ENCODE results near the gene LRRC10B.
"Not testable (repeated sequence)": the region's sequence is repeated elsewhere in the genome, so short reads cannot be mapped to it uniquely, and the experiment has no call there.

LRRC10B gene

DNA sequence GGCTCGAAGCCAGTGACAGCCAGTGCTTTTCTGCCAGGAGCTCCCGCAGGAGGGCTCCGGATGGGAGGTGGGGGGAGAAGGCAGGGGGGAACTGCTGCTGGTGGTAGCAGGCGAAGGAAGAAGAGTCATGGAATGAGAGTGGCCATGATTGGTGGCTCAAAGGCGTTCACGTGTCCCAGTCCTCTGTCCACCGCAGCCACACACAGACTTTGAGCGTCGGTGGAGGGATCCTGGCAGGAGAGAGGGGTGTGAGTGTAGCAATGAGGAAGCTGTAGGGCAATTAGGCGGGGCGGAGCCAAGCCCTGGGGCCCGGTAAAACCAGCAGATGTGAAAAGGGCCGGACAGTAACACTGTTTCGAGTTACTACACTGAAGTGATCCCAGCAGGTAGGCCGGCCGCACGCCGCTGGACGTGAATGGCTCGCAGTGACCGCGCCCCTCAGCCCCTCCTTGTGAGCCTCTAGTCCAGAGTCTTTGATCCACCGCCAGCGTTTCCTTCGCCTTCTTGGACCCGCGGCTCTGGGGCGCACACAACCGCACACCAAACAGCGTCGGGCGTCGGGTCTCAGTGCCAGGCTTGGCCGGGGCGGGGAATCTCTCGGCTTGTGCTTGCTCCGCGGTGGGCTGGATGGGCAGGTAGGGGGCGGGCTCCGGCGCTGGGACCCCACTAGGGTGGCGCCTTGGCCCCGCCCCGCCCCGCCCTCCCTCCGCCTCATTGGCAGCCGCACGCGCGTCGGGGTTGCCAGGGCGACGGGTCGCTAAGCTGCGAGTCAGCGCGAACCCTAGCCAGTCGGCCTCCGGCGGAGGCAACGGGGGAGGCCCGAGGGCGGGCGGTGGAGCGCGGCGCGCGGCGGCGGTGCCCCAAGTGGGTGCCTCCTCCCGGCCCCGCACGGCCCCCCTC, at the start of gene LRRC10B:
TSS of gene LRRC10B (plus strand) at position 788 of the 900 bp plus-strand sequence. CDS start 250 bp downstream, outside the sequence.
- DNase-seq (ENCODE audit: extremely low read depth in 1 of 2, low read depth in 1 of 2), result peak in 1 of 2 donors; percentile 25

DNA sequence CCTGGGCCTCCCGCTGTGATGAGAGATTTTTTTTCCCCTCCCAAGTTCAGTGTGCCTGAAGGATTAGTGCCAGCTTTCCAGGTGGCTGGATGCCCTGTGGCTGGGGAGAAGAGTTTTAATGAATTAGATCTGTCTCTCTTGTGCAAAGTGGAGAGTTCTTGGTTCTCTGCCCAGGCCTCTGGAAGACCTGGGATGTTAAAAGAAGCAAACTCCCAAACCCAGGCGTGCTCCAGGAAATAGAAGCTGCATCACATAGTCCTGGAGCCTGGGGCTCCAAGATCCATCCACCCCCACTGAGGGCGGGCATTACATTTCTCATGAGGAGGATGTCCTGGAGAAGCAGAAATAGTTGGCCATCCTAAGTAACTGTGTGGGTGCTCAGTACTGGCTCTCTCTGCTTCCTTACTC, 48.1 kb upstream of the LRRC10B start:
- no peak for DNase-seq (ENCODE audit: extremely low read depth in 1 of 2, low read depth in 1 of 2)

DNA sequence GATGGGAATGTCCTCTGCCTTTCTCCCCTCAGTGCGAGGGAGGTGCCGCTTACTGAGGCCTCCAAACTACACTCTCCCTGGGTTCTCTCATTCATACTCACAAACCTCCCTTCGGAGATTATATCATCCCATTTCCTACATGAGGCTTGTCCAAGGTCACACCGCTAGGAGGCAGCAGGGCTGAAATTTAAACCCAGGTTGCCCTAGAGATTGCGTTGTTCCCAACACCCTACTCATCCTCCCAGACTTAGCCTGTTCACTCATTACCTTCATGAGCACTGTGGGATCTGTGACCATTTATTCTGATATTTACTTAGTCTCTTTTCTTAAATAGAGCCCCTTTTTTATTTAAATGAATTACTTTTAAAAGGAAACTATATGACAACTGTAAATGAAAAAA, 47.6 kb upstream of the LRRC10B start:
- no peak for DNase-seq (ENCODE audit: extremely low read depth in 1 of 2, low read depth in 1 of 2)

DNA sequence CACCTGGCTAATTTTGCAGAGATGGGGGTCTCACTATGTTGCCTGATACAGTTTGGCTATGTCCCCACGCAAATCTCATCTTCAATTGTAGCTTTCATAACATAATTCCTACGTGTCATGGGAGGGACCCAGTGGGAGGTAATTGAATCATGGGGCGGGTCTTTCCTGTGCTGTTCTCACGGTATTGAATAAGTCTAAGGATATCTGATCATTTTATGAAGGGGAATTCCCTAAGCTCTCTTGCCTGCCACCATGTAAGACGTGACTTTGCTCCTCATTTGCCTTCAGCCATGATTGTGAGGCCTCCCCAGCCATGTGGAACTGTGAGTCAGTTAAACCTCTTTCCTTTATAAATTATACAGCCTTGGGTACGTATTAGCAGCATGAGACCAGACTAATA, 40.9 kb upstream of the LRRC10B start:
- not testable (repeated sequence) for DNase-seq (ENCODE audit: extremely low read depth in 1 of 2, low read depth in 1 of 2)

DNA sequence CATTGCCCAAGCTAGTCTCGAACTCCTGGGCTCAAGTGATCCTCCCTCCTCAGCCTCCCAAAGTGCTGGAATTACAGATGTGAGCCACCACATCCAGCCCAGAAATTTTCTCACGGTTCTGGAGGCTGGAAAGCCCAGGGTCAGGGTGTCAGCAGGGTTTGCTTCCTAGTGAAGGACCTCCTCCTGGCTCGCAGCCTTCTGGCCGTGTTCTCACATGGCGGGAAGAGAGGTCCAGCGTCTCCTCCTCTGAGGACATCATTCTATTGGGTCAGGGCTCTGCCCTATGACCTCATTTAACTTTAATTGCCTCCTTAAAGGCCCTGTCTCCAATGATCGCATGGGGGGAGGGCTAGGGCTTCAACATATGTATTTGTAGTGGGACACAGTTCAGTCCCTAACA, 40.5 kb upstream of the LRRC10B start:
- DNase-seq (ENCODE audit: extremely low read depth in 1 of 2, low read depth in 1 of 2), result no peak

DNA sequence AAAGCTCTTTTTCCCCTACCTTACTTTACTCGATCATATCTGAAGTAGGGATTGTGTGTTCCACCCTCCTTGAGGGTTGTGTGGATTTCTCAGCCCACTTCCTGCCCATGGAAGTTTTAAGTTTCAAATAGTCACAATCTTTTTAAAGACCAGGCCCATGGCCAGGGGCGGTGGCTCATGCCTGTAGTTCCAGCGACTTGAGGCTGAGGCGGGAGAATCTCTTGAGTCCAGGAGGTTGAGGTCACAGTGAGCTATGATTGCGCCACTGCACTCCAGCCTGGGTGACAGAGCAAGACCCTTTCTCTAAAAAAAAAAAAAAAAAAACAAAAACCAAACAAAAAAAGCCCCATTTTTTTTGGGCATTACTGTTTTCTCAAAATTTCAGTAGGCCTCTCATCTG, 36.3 kb upstream of the LRRC10B start:
- no peak for DNase-seq (ENCODE audit: extremely low read depth in 1 of 2, low read depth in 1 of 2)

DNA sequence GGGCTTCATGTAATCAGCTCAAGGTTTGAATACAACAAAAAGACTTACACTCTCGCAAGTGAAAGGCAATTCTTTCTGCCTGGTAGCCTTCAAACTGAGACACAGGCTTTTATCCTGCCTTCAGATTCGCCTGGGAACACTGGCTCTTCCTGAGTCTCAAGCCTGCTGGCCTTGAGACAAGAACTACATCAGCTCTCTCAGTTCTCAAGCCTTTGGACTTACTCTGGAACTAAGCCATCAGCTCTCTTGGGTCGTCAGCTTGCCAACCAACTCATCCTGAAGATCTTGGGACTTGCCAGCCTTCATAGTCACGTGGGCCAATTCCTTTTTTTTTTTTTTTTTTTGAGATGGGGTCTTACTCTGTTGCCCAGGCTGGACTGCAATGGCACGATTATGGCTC, 35.7 kb upstream of the LRRC10B start:
- no peak for DNase-seq (ENCODE audit: extremely low read depth in 1 of 2, low read depth in 1 of 2)

DNA sequence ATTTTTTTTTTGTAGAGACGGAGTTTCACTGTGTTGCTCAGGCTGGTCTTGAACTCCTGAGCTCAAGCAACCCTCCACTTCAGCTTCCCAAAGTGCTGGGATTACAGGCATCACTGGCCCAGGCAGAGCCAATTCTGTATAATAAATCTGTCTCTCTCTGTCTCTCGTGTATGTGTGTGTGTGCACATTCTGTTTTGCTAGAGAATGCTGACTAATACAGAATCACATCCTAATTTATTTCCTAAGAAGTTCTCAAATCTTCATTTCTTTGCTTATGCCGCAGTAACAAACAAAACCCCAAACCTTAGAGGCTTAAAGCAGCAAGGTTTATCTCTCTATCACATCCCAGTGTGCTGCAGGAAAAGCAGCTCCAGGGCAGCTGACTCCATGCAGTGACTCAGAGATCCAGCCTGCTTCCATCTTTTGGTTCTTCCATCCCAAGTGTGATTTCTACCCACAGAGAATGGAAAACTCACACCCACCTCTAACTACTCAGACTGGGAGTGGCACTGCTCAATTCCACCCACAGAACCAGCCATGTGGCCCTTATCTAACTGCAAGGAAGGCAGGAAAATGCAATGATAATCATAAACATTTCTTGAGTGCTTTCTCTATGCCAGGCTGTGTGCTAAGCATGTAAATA, 35.1 kb upstream of the LRRC10B start:
- no peak for DNase-seq (ENCODE audit: extremely low read depth in 1 of 2, low read depth in 1 of 2)

DNA sequence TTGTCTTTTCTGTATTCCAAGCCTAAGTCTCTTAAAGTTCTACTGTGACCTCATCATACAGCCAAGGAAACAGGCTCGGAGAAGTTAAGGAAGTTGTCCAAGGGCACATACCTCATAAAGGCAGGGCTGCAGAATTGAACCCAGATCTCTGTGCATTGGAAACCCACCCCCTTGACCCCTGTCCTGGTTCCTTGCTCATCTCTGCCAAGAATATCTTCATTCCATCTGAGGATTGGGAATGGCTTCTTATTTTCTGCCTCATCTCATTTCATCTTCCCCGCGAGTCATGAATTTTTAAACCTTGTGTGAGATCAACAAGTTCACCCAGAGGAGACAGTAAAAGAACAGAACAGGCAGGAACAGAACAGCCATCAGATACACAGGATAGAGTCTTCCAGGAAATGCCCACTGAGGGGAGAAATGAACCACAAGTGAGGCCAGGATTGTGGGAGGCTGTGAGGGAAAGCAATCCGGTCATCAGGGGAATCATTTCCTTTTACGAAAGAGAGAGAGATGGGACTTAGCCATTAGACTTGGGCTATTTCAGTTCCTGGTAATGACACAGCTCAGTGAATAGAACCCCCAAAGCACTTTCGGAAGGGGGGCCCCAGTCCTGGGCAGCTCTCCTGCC, 34.4 kb upstream of the LRRC10B start:
- DNase-seq (ENCODE audit: extremely low read depth in 1 of 2, low read depth in 1 of 2), result no peak

DNA sequence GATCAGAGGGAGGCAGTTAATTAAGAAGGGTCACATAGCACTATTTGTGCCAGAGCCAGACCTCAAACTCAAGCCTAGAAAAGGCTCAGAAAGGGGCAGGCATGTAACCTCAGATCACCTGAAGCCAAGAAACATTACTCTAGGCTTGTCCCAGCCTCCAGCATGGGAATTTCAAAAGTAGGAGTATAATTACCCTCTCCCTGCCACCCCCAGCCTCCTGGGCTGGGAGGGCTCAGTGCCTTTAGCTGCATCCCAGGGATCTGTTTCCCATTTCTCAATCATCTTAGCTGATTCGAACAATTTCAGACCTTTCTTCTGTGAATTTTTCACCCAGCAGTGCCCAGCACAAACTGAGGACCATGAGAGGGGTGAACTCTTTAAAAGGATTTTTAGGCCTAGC, 33.1 kb upstream of the LRRC10B start:
- no peak for DNase-seq (ENCODE audit: extremely low read depth in 1 of 2, low read depth in 1 of 2)

DNA sequence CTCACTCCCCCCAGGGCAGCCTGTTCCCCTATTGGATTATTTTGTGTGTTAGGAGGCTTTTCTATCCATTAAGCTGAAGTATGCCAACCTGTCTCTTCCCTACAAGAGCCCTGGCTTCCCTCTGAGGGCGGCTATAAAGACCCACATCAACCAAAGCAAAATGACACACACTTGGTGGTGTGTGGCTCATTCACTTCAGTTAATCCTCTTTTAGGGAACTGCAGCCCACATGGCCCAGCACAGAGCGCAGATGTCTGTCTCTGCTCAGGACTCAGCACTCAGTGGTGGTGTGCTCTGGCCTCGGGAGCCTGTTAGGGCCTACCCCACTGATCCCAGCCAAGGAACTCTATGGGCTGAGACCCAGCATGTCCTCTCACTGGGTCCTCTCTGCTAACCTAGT, 32.2 kb upstream of the LRRC10B start:
- no peak for DNase-seq (ENCODE audit: extremely low read depth in 1 of 2, low read depth in 1 of 2)

DNA sequence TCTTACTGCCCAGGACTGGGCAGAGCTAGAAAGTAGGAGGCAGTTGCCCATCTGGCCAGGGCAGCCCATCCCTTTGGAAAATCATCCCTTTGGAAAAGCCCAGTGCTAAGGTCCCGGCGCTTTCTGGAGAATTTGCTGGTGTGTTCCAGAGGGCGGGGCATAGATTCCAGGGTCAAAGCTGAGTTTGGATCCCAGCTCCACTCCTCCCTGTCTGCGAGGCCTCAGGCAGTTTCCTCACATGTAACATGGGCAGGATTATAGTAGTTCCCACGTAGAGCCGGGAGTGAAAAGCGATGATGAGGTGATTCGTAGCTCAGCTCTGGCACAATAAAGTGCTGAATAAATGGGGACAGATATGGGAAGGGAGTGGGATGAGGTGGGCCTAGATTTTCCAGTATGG, 31.4 kb upstream of the LRRC10B start:
- no peak for DNase-seq (ENCODE audit: extremely low read depth in 1 of 2, low read depth in 1 of 2)

DNA sequence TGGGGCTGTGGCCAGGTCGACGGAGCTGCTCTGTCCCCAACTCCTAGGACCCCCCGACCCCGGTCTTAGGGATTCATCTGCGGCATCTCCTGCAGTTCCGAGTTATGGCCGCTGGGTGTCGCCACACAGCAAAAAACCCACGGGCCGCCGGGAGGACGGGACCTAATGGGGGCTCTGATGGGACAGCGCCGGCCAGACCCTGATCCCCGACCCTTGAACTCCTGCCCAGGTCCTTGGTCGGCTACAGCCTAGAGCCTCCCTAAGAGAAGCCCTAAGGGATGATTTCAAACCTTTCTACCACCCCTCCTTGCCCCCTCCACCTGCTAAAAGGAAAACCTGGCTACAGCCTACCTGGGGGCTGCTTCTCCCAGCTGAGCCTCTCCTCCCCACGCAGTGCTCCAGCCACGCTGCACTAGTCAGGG, 30.8 kb upstream of the LRRC10B start:
- peak in 1 of 2 donors; percentile 11 for DNase-seq (ENCODE audit: extremely low read depth in 1 of 2, low read depth in 1 of 2)

DNA sequence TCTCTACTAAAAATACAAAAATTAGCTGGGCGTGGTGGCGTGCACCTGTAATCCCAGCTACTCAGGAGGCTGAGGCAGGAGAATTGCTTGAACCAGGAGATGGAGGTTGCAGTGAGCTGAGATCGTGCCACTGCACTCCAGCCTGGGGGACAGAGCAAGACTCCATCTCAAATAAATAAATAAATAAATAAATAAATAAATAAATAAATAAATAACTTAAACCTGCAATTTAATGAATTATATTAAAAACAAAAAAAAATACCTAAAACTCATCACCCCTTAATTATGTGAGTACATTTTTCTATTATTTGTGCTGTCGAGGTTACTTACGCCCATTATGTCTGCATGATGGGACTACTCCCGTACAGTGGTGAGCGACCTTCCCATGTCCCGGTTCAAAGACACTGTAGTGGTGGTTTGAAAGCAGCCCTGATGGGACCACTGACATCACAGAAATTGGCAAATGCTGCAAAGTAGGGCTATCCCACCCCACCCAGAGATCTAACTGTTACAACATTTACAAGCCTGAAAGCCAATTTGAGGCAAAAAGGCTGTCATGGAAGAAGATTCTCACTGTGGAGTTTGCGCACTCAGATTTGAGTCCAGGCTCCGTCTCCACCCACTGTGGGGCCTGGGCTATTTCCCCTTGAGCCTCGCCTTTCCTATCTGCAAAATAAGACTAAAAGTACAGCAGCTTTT, 29.0 kb upstream of the LRRC10B start:
- not testable (repeated sequence) for DNase-seq (ENCODE audit: extremely low read depth in 1 of 2, low read depth in 1 of 2)

DNA sequence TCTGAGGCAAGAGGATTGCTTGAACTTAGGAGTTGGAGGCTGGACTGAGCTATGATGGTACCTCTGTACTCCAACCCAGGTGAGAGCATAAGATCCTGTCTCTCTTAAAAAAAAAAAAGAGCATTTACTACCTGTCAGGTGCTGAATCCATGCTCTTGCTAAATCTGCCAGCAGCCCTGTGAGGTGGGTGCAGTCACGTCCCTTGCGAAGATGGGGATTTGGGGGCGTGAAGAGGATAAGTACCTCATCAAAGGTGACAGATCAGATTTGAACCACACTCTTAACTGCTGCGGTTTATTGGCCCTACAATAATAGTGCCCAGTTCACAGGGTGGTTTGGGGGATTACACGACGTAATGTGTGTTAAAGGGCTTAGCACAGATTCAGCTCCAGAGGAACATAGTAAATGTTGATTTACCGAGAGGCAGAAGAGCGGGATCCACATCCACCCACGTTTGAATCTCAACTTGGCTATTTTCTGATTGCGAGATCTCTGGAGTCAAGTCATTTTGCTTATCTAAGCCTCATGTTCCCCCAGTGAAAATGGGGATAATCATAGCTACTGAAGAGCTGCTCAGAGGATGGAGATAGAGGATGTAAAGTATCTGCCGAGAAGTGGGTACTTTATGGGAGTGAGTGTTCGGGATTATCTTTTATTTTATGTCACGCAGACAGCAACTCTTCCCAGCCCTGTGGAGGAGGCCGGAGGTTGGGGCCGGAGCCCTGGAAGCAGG, 28.1 kb upstream of the LRRC10B start:
- DNase-seq (ENCODE audit: extremely low read depth in 1 of 2, low read depth in 1 of 2), result no peak

DNA sequence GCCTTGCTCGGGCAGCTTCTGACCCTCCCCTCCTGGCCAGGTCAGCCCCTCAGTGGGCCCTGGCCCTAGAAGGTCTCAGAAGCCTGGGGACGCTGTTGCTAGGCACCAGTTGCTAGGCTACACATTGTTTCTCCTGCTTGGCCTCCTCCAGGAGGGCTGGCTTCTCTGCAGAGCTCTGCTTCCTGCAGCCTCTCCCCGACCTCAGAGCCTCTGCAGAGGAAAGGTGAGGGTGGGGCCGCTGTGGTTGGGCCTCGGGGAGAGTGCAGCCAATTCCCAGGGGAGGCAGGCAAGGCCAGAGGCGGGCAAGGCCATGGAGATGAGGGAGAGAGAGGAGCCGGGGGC, 27.6 kb upstream of the LRRC10B start:
- no peak for DNase-seq (ENCODE audit: extremely low read depth in 1 of 2, low read depth in 1 of 2)

DNA sequence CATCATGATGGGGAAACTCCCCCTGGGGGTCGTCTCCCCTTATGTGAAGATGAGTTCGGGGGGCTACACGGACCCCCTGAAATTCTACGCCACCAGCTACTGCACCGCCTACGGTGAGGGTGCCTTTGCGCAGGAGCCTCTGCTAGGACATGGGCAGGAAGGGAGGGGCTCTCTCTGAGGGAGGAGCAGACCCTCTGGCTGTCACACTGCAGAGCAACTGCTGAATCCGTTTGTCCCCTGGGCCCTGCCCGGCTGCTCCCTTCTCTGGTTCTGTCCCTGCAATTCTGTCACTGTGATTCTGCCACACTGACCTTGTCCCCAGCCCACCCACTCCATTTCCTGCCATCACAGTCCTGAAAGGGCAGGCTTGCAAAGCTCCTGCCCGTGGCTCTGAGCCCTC, 26.7 kb upstream of the LRRC10B start:
- no peak for DNase-seq (ENCODE audit: extremely low read depth in 1 of 2, low read depth in 1 of 2)

DNA sequence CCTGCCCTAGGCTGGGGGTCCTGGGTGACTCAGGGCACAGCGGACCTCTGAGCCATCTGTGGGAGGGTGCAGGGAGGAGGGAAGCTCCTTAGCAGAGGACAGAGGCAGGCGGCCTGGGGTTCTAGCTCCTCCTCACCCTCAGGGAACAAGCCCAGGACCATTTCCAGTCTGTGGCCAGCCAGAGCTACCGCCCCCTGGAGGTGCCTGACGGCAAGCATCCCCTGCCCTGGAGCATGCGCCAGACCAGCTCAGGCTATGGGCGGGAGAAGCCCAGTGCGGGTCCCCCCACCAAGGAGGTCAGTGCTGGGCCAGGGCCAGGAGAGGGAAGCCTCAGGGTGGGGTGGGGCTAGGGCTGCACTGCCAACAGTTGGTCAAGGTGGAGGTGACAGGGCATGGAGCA, 26.0 kb upstream of the LRRC10B start:
- DNase-seq (ENCODE audit: extremely low read depth in 1 of 2, low read depth in 1 of 2), result no peak

DNA sequence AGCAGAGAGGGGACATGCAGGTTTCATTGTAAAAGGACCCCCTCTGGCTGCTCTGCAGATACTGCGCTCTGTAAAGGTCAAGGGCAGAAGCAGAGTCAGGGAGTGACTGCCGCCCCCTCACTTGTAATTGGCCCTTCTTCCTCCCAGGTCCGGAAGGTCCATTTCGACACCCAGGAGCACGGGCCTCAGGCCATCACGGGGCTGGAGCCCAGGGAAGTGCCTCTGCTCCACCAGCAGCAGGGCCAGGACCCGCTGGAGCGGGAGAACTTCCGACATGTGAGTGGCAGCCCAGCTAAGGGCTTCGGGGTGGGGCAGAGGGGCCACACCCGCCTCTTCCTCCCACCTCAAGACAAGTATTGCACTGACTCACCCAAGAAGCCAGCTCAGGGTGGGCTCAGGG, 24.0 kb upstream of the LRRC10B start:
- DNase-seq (ENCODE audit: extremely low read depth in 1 of 2, low read depth in 1 of 2), result no peak

DNA sequence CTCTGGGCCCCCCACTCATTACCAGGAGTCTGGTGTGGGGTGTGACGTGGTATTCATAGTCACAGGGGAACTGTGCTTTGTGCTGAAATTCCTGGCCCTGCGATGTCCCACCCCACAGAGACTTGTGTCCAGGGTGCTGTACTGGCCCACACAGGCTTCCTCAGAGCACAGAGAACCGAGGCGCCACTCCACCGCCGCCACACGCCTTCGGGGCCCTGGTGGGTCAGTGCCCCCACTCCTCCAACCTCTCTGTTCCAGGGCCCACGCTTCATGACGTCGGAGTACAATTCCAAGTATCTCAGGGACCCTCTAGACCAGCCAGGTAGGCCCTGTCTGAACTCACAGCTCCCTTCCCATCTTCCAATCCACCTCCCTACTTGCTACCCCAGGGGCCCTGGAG, 23.5 kb upstream of the LRRC10B start:
- no peak for DNase-seq (ENCODE audit: extremely low read depth in 1 of 2, low read depth in 1 of 2)

Measured in stimulated activated CD8-positive, alpha-beta memory T cell treated with anti-CD3 and anti-CD28 coated beads, Interleukin-7, amount 100 ng/mL, for 48 hours (primary cell).